ENCODE measurements around the gene TRIM74.
A peak's percentile ranks its signal among the peaks of the same experiment; 100 is the strongest.
"Not testable (repeated sequence)": the region's sequence is repeated elsewhere in the genome, so short reads cannot be mapped to it uniquely, and the experiment has no call there.

Gene TRIM74

DNA sequence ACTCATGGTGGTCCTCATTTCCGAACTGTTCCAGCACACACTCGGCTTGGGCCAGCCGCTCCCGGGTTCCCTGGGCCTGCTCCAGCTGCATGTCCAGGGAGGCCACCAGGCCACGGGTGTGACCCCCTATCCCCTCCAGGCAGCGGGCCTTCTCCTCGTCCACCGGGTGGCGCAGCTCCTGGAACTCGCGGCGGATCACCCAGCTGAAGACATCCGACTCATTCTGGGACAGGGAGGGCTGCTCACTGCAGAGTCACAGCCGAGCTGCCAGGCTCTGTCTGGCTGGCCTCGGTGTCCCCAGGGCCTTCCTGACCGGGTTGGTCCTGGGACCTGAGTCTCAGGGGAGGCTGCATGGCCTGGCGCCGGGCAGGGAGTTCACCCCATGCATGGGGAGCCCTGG lies 9.2 kb downstream of the TRIM74 start:
- not testable (repeated sequence) for DNase-seq (ENCODE audit: extremely low read depth, low read depth)

DNA sequence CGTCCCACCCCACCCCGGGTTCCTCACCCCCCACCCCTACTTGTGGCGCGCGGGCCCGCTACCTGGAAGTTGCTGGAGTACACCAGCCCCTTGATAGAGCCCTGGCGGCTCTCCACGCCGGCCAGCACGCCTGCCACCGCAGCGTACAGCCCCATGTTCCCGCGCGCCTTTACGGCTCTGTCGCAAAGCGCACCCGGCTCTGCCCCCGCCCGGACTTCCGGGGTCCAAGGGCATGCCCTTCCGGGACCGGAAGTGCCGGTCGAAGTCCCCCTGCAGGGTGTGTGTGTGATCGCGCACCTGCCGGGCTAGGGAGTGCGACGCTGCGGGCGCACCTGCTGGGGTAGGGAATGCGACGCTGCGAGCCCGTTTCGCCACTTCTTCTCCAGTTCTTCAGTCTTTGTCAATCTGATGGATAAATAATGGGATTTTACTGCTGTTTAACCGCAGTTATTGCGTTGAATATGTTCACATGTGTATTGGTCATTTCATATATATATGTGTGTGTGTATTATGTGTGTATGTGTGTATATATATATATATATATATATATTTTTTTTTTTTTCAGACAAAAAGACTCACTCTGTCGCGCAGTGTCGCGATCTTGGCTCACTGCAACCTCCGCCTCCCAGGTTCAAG lies 14.6 kb downstream of the TRIM74 start:
- not testable (repeated sequence) for DNase-seq (ENCODE audit: extremely low read depth, low read depth)

- DNase-seq (ENCODE audit: extremely low read depth, low read depth): not testable (repeated sequence)
Measured at GRCh38 chr7:72953901-72954562, 15.2 kb downstream of the TRIM74 start.

DNA sequence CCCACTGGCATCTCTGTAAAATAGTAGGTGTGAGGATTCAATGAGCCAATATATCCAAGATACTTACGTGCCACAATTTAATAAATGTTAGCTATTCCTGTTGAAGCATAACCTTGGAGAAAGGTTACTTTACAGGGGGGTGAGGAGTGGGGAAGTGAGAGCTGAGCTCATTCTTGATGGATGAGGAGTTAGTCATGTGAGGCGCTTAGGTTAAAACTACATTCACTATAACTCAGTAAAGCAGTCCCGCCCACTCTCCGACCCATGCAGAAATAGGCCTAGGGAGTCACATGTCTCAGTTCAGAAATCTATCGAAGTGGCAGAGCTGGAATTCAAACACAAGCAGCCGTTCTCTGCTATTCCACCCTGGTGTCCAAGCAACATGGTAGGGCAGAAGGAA lies 18.8 kb downstream of the TRIM74 start:
- not testable (repeated sequence) for DNase-seq (ENCODE audit: extremely low read depth, low read depth)

DNA sequence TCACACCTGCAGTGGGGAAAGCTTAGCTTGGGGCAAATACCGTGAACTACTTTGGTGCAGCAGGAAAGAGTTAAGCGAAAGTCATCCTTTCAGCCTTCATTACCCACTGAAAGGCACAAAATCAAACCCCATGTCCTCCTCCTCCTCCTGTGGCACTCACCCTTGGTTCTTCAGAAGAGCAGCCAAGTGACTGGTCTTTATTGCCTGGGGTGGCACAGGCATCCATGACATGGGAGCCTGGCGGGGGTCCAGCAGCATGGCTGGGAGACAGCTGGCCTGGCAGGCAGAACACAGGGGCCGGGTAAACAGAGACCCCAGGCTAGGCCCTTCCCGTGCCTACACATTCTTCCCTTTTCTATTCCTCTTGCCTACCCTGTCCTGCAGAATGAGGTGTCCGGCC lies 19.6 kb downstream of the TRIM74 start:
- DNase-seq (ENCODE audit: extremely low read depth, low read depth): not testable (repeated sequence)

- DNase-seq (ENCODE audit: extremely low read depth, low read depth): not testable (repeated sequence)
Measured at GRCh38 chr7:72949276-72949675, 20.0 kb downstream of the TRIM74 start.

- DNase-seq (ENCODE audit: extremely low read depth, low read depth): not testable (repeated sequence)
Measured at GRCh38 chr7:72948714-72949113, 20.6 kb downstream of the TRIM74 start.

- not testable (repeated sequence) for DNase-seq (ENCODE audit: extremely low read depth, low read depth)
- TF ChIP-seq CTCF (IDR thresholded peaks at IDR 0.05; ENCODE audit: low read depth, low read length): peak; percentile 15
Measured at GRCh38 chr7:72946130-72946745, 23.0 kb downstream of the TRIM74 start.

GRCh38 chr7:72945597-72945996 lies 23.7 kb downstream of the TRIM74 start:
- DNase-seq (ENCODE audit: extremely low read depth, low read depth): not testable (repeated sequence)

- not testable (repeated sequence) for DNase-seq (ENCODE audit: extremely low read depth, low read depth)
Measured at GRCh38 chr7:72944937-72945336, 24.3 kb downstream of the TRIM74 start.

DNA sequence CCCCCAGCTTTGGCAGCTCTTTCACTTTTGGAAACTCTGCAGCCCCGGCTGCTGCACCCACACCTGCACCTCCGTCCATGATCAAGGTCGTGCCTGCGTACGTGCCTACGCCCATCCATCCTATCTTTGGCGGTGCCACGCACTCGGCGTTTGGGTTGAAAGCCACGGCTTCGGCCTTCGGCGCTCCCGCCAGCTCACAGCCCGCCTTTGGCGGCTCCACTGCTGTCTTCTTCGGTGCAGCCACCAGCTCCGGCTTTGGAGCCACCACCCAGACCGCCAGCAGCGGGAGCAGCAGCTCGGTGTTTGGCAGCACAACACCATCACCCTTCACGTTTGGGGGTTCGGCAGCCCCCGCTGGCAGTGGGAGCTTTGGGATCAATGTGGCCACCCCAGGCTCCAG lies 26.3 kb downstream of the TRIM74 start:
- DNase-seq (ENCODE audit: extremely low read depth, low read depth): not testable (repeated sequence)

DNA sequence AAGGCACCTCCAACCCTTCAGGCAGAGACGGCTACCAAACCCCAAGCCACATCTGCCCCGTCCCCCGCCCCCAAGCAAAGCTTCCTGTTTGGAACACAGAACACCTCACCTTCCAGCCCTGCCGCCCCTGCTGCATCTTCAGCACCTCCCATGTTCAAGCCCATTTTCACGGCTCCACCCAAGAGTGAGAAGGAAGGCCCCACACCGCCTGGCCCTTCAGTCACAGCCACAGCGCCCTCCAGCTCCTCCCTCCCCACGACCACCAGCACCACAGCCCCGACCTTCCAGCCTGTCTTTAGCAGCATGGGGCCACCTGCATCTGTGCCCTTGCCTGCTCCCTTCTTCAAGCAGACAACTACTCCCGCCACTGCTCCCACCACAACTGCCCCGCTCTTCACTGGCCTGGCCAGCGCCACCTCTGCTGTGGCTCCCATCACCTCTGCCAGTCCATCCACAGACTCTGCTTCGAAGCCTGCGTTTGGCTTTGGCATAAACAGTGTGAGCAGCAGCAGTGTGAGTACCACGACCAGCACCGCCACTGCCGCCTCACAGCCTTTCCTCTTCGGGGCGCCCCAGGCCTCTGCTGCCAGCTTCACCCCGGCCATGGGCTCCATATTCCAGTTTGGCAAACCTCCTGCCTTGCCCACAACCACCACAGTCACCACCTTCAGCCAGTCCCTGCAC lies 27.1 kb downstream of the TRIM74 start:
- not testable (repeated sequence) for DNase-seq (ENCODE audit: extremely low read depth, low read depth)

DNA sequence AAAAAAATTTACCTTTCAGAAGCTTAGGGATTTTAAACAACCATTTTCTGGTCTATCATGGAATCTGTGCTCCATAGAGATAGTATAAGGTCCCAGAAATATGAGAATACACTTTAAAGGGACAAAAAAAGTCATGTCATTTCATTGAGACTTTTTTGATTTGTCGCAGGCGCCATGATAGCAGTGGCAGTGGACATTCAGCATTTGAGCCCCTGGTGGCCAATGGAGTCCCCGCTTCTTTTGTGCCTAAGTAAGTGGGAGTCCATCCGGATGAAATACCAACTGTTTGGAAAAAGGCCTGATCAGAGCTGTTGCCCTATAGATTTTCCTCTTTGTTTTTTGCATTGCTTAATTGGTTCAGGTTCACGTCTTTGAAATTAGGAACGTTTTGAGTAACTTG lies 41.0 kb downstream of the TRIM74 start:
- DNase-seq (ENCODE audit: extremely low read depth, low read depth): not testable (repeated sequence)

DNA sequence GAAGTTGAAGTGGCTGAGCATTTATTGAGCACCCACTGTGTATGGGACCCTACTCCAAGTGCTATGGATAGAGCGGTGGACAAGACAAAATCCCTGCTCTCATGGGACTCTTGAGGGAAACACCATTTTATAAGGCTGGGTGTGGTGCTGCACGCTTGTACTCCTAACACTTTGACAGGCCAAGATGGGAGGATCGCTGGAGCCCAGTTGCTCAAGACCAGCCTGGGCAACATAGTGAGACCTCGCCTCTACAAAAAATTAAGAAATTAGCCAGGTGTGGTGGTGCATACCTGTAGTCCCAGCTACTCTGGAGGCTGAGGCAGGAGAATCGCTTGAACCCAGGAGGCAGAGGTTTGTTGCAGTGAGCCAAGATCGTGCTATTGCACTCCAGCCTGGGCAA lies 41.5 kb downstream of the TRIM74 start:
- DNase-seq (ENCODE audit: extremely low read depth, low read depth): not testable (repeated sequence)
